ENCODE measurements around the gene HDGFL3. TPM values are rescaled to one million over a fixed set of nuclear protein-coding genes. Genes with fewer than 3 reads are reported as not detected.
"Not testable (repeated sequence)": the region's sequence is repeated elsewhere in the genome, so short reads cannot be mapped to it uniquely, and the experiment has no call there.

The HDGFL3 gene
- polyA plus RNA-seq, 2 of the 4 experiments (the other 2 are of a cell fraction), result 47.4 to 91.2 TPM

- no peak overlapping the region for H3K4me2 ChIP-seq
- DNase-seq (ENCODE audit: low read depth in 1 of 2, low spot score in 1 of 2), result no peak
- H3K4me1 ChIP-seq, result no peaks in the 10 kb centered on the region; the same call in 2 of the 3 replicates
- H3K4me3 ChIP-seq, result no peak overlapping the region
- H3K9me3 ChIP-seq, result no peaks in the 10 kb centered on the region
- H3K27ac ChIP-seq, result no peak overlapping the region
- WGBS (ENCODE audit: missing lambda C conversion rate), result 100% methylated on average over 1 of the region's 1 CpG
- ChIA-PET POLR2A (no interaction called here), CTCF (no interaction called here)
- peak; percentile 13 for FAIRE-seq
- no peak for TF ChIP-seq POLR2AphosphoS2 (conservative IDR thresholded peaks at IDR 0.05; ENCODE audit: low read length)
- no peak for TF ChIP-seq ZFP36 (IDR thresholded peaks at IDR 0.05; ENCODE audit: borderline replicate concordance, partially characterized antibody)
- no peak for TF ChIP-seq SMC3 (IDR thresholded peaks at IDR 0.05)
- no peak for TF ChIP-seq BHLHE40 (IDR thresholded peaks at IDR 0.05; ENCODE audit: low read depth, low read length)
- TF ChIP-seq JUN (IDR thresholded peaks at IDR 0.05), result no peak
- TF ChIP-seq NR3C1 (IDR thresholded peaks at IDR 0.05), result no peak
- no peak for TF ChIP-seq ZSCAN20 (CRISPR knock-in tag; IDR thresholded peaks at IDR 0.05)
- no peak for TF ChIP-seq EP300 (IDR thresholded peaks at IDR 0.05)
- no peak for TF ChIP-seq HOXB5 (CRISPR knock-in tag; IDR thresholded peaks at IDR 0.05)
- TF ChIP-seq CHD2 (IDR thresholded peaks at IDR 0.05; ENCODE audit: low read length, partially characterized antibody), result no peak
- no peak for TF ChIP-seq CBX8 (IDR thresholded peaks at IDR 0.05)
- TF ChIP-seq RFX5 (IDR thresholded peaks at IDR 0.05), result no peak
- TF ChIP-seq KDM5A (IDR thresholded peaks at IDR 0.05), result no peak
- TF ChIP-seq HOXB13 (CRISPR knock-in tag; IDR thresholded peaks at IDR 0.05; ENCODE audit: low read depth), result no peak
- ATAC-seq, result no peak
Observed at GRCh38 chr15:83153288-83153687, 54.3 kb downstream of the HDGFL3 start.

GRCh38 chr15:83144771-83145170 lies 62.9 kb downstream of the HDGFL3 start:
- WGBS (ENCODE audit: missing lambda C conversion rate), result 95% methylated on average over 3 of the region's 3 CpGs
- peak in 1 of 2 experiments; percentile 33; a peak in 2 of 6 replicates for ATAC-seq
- CTCF ChIA-PET, result interaction anchor here (1.0 kb wide), 1 partner anchor 8 kb away, joined by 3 read pairs; no protein-coding TSS in a partner anchor

GRCh38 chr15:83142151-83142550 lies 65.5 kb downstream of the HDGFL3 start:
- CTCF ChIA-PET, result interaction anchor here (0.9 kb wide), 1 partner anchor 22 kb away, joined by 3 read pairs; no protein-coding TSS in a partner anchor
- H3K4me1 ChIP-seq; POLR2A ChIA-PET; H3K27ac ChIP-seq; ATAC-seq; H3K4me2 ChIP-seq; DNase-seq (ENCODE audit: low read depth in 1 of 2, low spot score in 1 of 2); H3K9me3 ChIP-seq; FAIRE-seq; H3K4me3 ChIP-seq: not testable (repeated sequence)
- 93% methylated on average over 3 of the region's 3 CpGs for WGBS (ENCODE audit: missing lambda C conversion rate)

More at GRCh38 chr15:83144771-83145170, 62.9 kb downstream of the HDGFL3 start:
- TF ChIP-seq ZNF302 (CRISPR knock-in tag; IDR thresholded peaks at IDR 0.05) (no peak), MAX (IDR thresholded peaks at IDR 0.05) (no peak), HOXB13 (CRISPR knock-in tag; IDR thresholded peaks at IDR 0.05; ENCODE audit: low read depth) (no peak), EHF (CRISPR knock-in tag; IDR thresholded peaks at IDR 0.05) (no peak), EHMT2 (IDR thresholded peaks at IDR 0.05; ENCODE audit: low read depth) (no peak), BHLHE40 (IDR thresholded peaks at IDR 0.05; ENCODE audit: low read depth, low read length) (no peak), MAZ (IDR thresholded peaks at IDR 0.05; ENCODE audit: borderline replicate concordance, low read depth, low read length) (no peak), KDM1A (IDR thresholded peaks at IDR 0.05; ENCODE audit: low read depth) (no peak), SREBF2 (IDR thresholded peaks at IDR 0.05) (no peak), KDM5A (IDR thresholded peaks at IDR 0.05) (no peak), ESRRA (IDR thresholded peaks at IDR 0.05; ENCODE audit: borderline replicate concordance, low read length) (no peak), MAFK (IDR thresholded peaks at IDR 0.05; ENCODE audit: partially characterized antibody) (no peak), NR3C1 (IDR thresholded peaks at IDR 0.05) (no peak), HDAC2 (IDR thresholded peaks at IDR 0.05) (no peak)
- FAIRE-seq, result no peak
- H3K4me2 ChIP-seq, result no peak overlapping the region
- POLR2A ChIA-PET, result no interaction called here
- DNase-seq (ENCODE audit: low read depth in 1 of 2, low spot score in 1 of 2), result no peak
- no peaks in the 10 kb centered on the region for H3K4me1 ChIP-seq
- no peak overlapping the region for H3K4me3 ChIP-seq
- H3K27ac ChIP-seq, result no peak overlapping the region
- H3K9me3 ChIP-seq, result no peaks in the 10 kb centered on the region
